Testis (tissue), 2 donors: ENCODE results near the gene SPRR1B.

Source experiments
- POLR2A ChIP-seq: fragments of 450-650 bp; IDR thresholded peaks from one replicate; pipeline ENCODE4 v1.6.1; 2017; ENCODE audit warnings: antibody characterized with exemption, mild to moderate bottlenecking, moderate library complexity
- TF ChIP-seq, protein P1 (sequence below), 3 experiments: fragments of 450-650 bp in 2 of 3; fragments of 200-600 bp in 1 of 3; sonication (generic) in 1 of 3; IDR thresholded peaks; one replicate each; pipeline ENCODE4 v1.5.1; 2016 to 2019; ENCODE audit warnings: antibody characterized with exemption in 3 of 3, mild to moderate bottlenecking in 2 of 3, moderate library complexity in 1 of 3

DNA sequence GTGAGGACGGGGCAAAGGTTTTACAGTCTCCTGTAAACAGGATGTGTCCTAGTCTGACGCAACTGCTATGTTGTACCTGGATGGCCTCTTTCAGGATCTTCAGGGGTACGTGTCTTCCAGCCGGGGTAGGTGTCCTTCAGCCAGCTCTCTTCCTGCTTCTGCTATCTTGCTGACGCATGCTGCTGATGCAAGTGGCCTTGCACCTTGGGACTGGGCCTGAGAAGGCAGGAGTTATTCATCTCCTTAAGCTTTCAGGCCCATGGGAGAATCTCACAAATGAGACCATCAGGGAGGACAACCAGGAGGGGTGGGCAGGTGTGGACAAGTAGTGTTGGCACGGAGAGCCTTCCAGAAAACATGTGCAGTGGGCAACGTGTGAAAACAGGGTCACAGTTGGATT lies 7.9 kb upstream of the SPRR1B start:
- TF ChIP-seq, protein P1, sequence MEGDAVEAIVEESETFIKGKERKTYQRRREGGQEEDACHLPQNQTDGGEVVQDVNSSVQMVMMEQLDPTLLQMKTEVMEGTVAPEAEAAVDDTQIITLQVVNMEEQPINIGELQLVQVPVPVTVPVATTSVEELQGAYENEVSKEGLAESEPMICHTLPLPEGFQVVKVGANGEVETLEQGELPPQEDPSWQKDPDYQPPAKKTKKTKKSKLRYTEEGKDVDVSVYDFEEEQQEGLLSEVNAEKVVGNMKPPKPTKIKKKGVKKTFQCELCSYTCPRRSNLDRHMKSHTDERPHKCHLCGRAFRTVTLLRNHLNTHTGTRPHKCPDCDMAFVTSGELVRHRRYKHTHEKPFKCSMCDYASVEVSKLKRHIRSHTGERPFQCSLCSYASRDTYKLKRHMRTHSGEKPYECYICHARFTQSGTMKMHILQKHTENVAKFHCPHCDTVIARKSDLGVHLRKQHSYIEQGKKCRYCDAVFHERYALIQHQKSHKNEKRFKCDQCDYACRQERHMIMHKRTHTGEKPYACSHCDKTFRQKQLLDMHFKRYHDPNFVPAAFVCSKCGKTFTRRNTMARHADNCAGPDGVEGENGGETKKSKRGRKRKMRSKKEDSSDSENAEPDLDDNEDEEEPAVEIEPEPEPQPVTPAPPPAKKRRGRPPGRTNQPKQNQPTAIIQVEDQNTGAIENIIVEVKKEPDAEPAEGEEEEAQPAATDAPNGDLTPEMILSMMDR (IDR thresholded peaks at IDR 0.05): no peak
- TF ChIP-seq POLR2A: no peak
